WTC11 (cell line): ENCODE results near the gene JCAD. TPM values are rescaled to one million over a fixed set of nuclear protein-coding genes. Genes with fewer than 3 reads are reported as not detected.

Experiments
- ATAC-seq: fragments of 200-7000 bp; cut with Tn5 transposase; 2 replicates; pipeline ENCODE4 v1.10.0; 2021; ENCODE audit warnings: mild to moderate bottlenecking, moderate library complexity
- CTCF ChIA-PET: fragments of 300-600 bp; sonication (Branson Sonifier 250); formaldehyde crosslinking; loops from one replicate; lab custom pipeline; 2021; ENCODE audit warnings: antibody characterized with exemption; lab: Charles Lee
- POLR2A ChIA-PET: fragments of 350-600 bp; sonication (Branson Sonifier 250); formaldehyde crosslinking; loops from one replicate; lab custom pipeline; 2021; ENCODE audit warnings: antibody characterized with exemption; lab: Charles Lee
- DNase-seq: peaks from one replicate; pipeline ENCODE4 v3.0.0; 2021; ENCODE audit warnings: low spot score
- H3K27ac Mint-ChIP-seq: 2 replicates; pipeline ENCODE4 v1.8.0; 2021; ENCODE audit warnings: mixed read lengths
- H3K27me3 Mint-ChIP-seq: 2 replicates; pipeline ENCODE4 v1.8.0; 2021; ENCODE audit warnings: low read depth, mild to moderate bottlenecking, moderate library complexity, mixed read lengths
- H3K36me3 Mint-ChIP-seq: 2 replicates; pipeline ENCODE4 v1.8.0; 2021; ENCODE audit warnings: mixed read lengths
- H3K4me1 Mint-ChIP-seq: 2 replicates; pipeline ENCODE4 v1.8.0; 2022; ENCODE audit warnings: mixed read lengths
- H3K4me3 Mint-ChIP-seq: 2 replicates; pipeline ENCODE4 v1.8.0; 2021; ENCODE audit warnings: mild to moderate bottlenecking, moderate library complexity, mixed read lengths
- H3K9me3 Mint-ChIP-seq: 2 replicates; pipeline ENCODE4 v1.8.0; 2021; ENCODE audit warnings: mixed read lengths
- AFF4 ChIP-seq: sonication (generic); formaldehyde crosslinking; IDR thresholded peaks from 2 replicates; pipeline ENCODE4 v1.8.1; 2023; ENCODE audit warnings: mild to moderate bottlenecking, missing genetic modification reagents, borderline replicate concordance
- AR ChIP-seq: fragments of 250-450 bp; sonication (Bioruptor Pico); IDR thresholded peaks from 2 replicates; pipeline ENCODE4 v1.9.0; 2021; ENCODE audit warnings: mild to moderate bottlenecking
- CDX4 ChIP-seq: fragments of 250-450 bp; sonication (Bioruptor Pico); IDR thresholded peaks from 2 replicates; pipeline ENCODE4 v1.9.0; 2021; ENCODE audit warnings: moderate library complexity, mild to moderate bottlenecking, inconsistent platforms, borderline replicate concordance
- IRF1 ChIP-seq: sonication (generic); formaldehyde crosslinking; IDR thresholded peaks from 2 replicates; pipeline ENCODE4 v1.8.0; 2023; ENCODE audit warnings: missing genetic modification reagents
- JAZF1 ChIP-seq: fragments of 250-450 bp; sonication (Bioruptor Pico); IDR thresholded peaks from 2 replicates; pipeline ENCODE4 v1.9.0; 2021; ENCODE audit warnings: moderate library complexity, mild to moderate bottlenecking, inconsistent platforms
- MAX ChIP-seq: sonication (generic); formaldehyde crosslinking; IDR thresholded peaks from 2 replicates; pipeline ENCODE4 v1.8.0; 2022; ENCODE audit warnings: mild to moderate bottlenecking, missing genetic modification reagents
- SP1 ChIP-seq: sonication (generic); formaldehyde crosslinking; conservative IDR thresholded peaks from 2 replicates; pipeline ENCODE4 v1.8.1; 2022; ENCODE audit warnings: missing genetic modification reagents
- STAT6 ChIP-seq: sonication (generic); formaldehyde crosslinking; conservative IDR thresholded peaks from 2 replicates; pipeline ENCODE4 v1.8.1; 2023; ENCODE audit warnings: mild to moderate bottlenecking, low read depth, missing genetic modification reagents, moderate library complexity
- USF1 ChIP-seq: sonication (generic); formaldehyde crosslinking; IDR thresholded peaks from 2 replicates; pipeline ENCODE4 v1.8.0; 2022; ENCODE audit warnings: mild to moderate bottlenecking, missing genetic modification reagents
- ZBTB21 ChIP-seq: sonication (generic); formaldehyde crosslinking; IDR thresholded peaks from 2 replicates; pipeline ENCODE4 v1.8.1; 2023; ENCODE audit warnings: mild to moderate bottlenecking, missing genetic modification reagents, borderline replicate concordance
- ZNF232 ChIP-seq: sonication (generic); formaldehyde crosslinking; IDR thresholded peaks from 2 replicates; pipeline ENCODE4 v1.8.0; 2022; ENCODE audit warnings: mild to moderate bottlenecking, missing genetic modification reagents
- ZNF512 ChIP-seq: sonication (generic); formaldehyde crosslinking; IDR thresholded peaks from 2 replicates; pipeline ENCODE4 v1.8.1; 2022; ENCODE audit warnings: missing genetic modification reagents, borderline replicate concordance
- total RNA-seq: library from RNA; stranded (reverse); gene quantifications from 3 replicates; pipeline ENCODE4 v1.2.3, GENCODE V29; 2021

JCAD gene
- total RNA-seq, 1 experiment from 2014 or later, result 1.8 TPM

- DNase-seq (no peak), ATAC-seq (no peak)
- Mint-ChIP-seq H3K9me3 (no peaks in the 10 kb centered on the region), H3K27me3 (no peaks in the 10 kb centered on the region), H3K4me1 (peaks cover 20% of the 10 kb centered on the region), H3K4me3 (no peak overlapping the region), H3K27ac (no peak overlapping the region), H3K36me3 (no peaks in the 10 kb centered on the region)
- TF ChIP-seq ZBTB21 (no peak), USF1 (CRISPR knock-in tag) (no peak), AR (CRISPR knock-in tag) (no peak), STAT6 (CRISPR knock-in tag) (no peak), JAZF1 (CRISPR knock-in tag) (no peak), ZNF232 (no peak), CDX4 (CRISPR knock-in tag) (no peak), SP1 (CRISPR knock-in tag) (no peak), ZNF512 (CRISPR knock-in tag) (no peak), MAX (CRISPR knock-in tag) (no peak), AFF4 (CRISPR knock-in tag) (no peak), IRF1 (CRISPR knock-in tag) (no peak)
- ChIA-PET CTCF (no interaction called here), POLR2A (no interaction called here)
Observed at GRCh38 chr10:30029164-30029871, 30.1 kb downstream of the JCAD start.
